Measurements from ENCODE around the gene CTNNA3. TPM values are rescaled to one million over a fixed set of nuclear protein-coding genes. Genes with fewer than 3 reads are reported as not detected.

CTNNA3 gene
- total and polyA plus RNA-seq, 2 of the 4 experiments (the other 2 are of a cell fraction), result 0.19 to 0.90 TPM

- in situ Hi-C loops (cut with MboI; ENCODE audit: low sequenced_read_pairs), result no loop called here
- H3K18ac ChIP-seq (ENCODE audit: low read depth, low read length), result no peak overlapping the region
- H4K5ac ChIP-seq (ENCODE audit: low read depth, low read length), result no peak overlapping the region
- H3K79me1 ChIP-seq (ENCODE audit: low read depth in 1 of 2, low read length in 2 of 2), result no peaks in the 10 kb centered on the region
- H4K20me1 ChIP-seq (ENCODE audit: insufficient read depth, low read length), result no peaks in the 10 kb centered on the region
- H3K36me3 ChIP-seq (ENCODE audit: control insufficient read depth, insufficient read depth, low read length), result no peaks in the 10 kb centered on the region
- no peak overlapping the region for H3K14ac ChIP-seq (replicated peaks; ENCODE audit: low read depth, low read length)
- no peak overlapping the region for H3K4me2 ChIP-seq (ENCODE audit: low read depth, low read length)
- no peak overlapping the region for H2BK120ac ChIP-seq (ENCODE audit: low read depth, low read length)
- no CpG with 5 or more reads among the region's 2 CpGs for WGBS, 2 experiments (ENCODE audit: extremely low coverage in 2 of 2, insufficient read length in 1 of 2)
- no peak overlapping the region for H4K8ac ChIP-seq (ENCODE audit: low read depth in 2 of 2, low read length in 2 of 2)
- no peak overlapping the region for H2BK20ac ChIP-seq (ENCODE audit: low read depth, low read length)
- H3K9me3 ChIP-seq (ENCODE audit: control insufficient read depth, insufficient read depth, low read length), result no peaks in the 10 kb centered on the region
- no peaks in the 10 kb centered on the region for H3K27me3 ChIP-seq (ENCODE audit: control insufficient read depth, insufficient read depth, low read length)
- H3K4me3 ChIP-seq (ENCODE audit: insufficient read depth, low read depth, low read length), result no peak overlapping the region
- no peak overlapping the region for H2AK5ac ChIP-seq (ENCODE audit: low read depth, low read length)
- no peak overlapping the region for H3K27ac ChIP-seq (ENCODE audit: insufficient read depth, low read length)
- H3K4me1 ChIP-seq (ENCODE audit: control insufficient read depth, insufficient read depth, low read length), result 0 out of 2 replicates have a peak, but pooled peaks cover 2% of the 10 kb centered on the region
- no peaks in the 10 kb centered on the region; the same call in 1 of the 2 replicates for H3K9me1 ChIP-seq (ENCODE audit: insufficient read depth, low read length)
- intact Hi-C loops (cut with micrococcal nuclease), result no loop called here
- dilution Hi-C loops (cut with HindIII; ENCODE audit: low sequenced_read_pairs, unreplicated experiment), result no loop called here
- ChIA-PET POLR2A (ENCODE audit: unreplicated experiment) (no interaction called here), CTCF (no interaction called here)
- H2AK9ac ChIP-seq (replicated peaks; ENCODE audit: low read depth, low read length, poor library complexity), result no peak overlapping the region
- H2AFZ ChIP-seq (replicated peaks; ENCODE audit: low read length, poor library complexity), result no peak overlapping the region
- no peak overlapping the region for H3K23ac ChIP-seq (ENCODE audit: low read depth, low read length)
- TF ChIP-seq SMC3 (IDR thresholded peaks at IDR 0.05; ENCODE audit: low read depth, low read length), result no peak
- no peak for TF ChIP-seq ELK1 (IDR thresholded peaks at IDR 0.05; ENCODE audit: borderline replicate concordance, low read depth, low read length)
- TF ChIP-seq CTCF (conservative IDR thresholded peaks at IDR 0.05; ENCODE audit: low read depth, low read length), result no peak
- TF ChIP-seq CEBPB (IDR thresholded peaks at IDR 0.05; ENCODE audit: low read depth, low read length), result no peak
- TF ChIP-seq RAD21 (IDR thresholded peaks at IDR 0.05; ENCODE audit: low read length), result no peak
- TF ChIP-seq MXI1 (IDR thresholded peaks at IDR 0.05; ENCODE audit: borderline replicate concordance, low read depth, low read length), result no peak
- TF ChIP-seq CHD1 (IDR thresholded peaks at IDR 0.05; ENCODE audit: low read depth, low read length), result no peak
- no peak for TF ChIP-seq FOS (IDR thresholded peaks at IDR 0.05; ENCODE audit: low read depth, low read length)
- no peak for TF ChIP-seq BHLHE40 (IDR thresholded peaks at IDR 0.05; ENCODE audit: low read depth, low read length)
- no peak for TF ChIP-seq RFX5 (IDR thresholded peaks at IDR 0.05; ENCODE audit: low read depth, low read length)
- no peak for TF ChIP-seq NFE2L2 (IDR thresholded peaks at IDR 0.05; ENCODE audit: low read depth, low read length)
- no peak for TF ChIP-seq RCOR1 (IDR thresholded peaks at IDR 0.05; ENCODE audit: insufficient replicate concordance, low read length)
- no peak for TF ChIP-seq MAZ (IDR thresholded peaks at IDR 0.05; ENCODE audit: borderline replicate concordance, low read depth, low read length)
- TF ChIP-seq MAFK (IDR thresholded peaks at IDR 0.05; ENCODE audit: low read depth, low read length), result no peak
- TF ChIP-seq POLR2A (IDR thresholded peaks at IDR 0.05; ENCODE audit: low read depth, low read length), result no peak
- no peak overlapping the region for H2BK5ac ChIP-seq (ENCODE audit: low read depth, low read length, poor library complexity, severe bottlenecking)
- ATAC-seq (ENCODE audit: low read depth) (no peak), DNase-seq (no peak)
- H2BK15ac ChIP-seq (ENCODE audit: low read depth, low read length), result no peak overlapping the region
- no peak overlapping the region for H3K9ac ChIP-seq (ENCODE audit: low read depth, low read length)
- H3K56ac ChIP-seq (ENCODE audit: extremely low read depth, insufficient read depth, low read length), result no peak overlapping the region
- BruUV-seq (replicated peaks), result no TSS peak
- H4K91ac ChIP-seq (ENCODE audit: insufficient read depth, low read depth, low read length), result no peak overlapping the region
- H3K4ac ChIP-seq (ENCODE audit: low read depth, low read length), result no peak overlapping the region
These were observed 951.1 kb downstream of the CTNNA3 start for GRCh38 chr10:66744915-66745314.
